Measurements from ENCODE around the gene FILIP1. TPM values are rescaled to one million over a fixed set of nuclear protein-coding genes. Genes with fewer than 3 reads are reported as not detected.

Gene FILIP1
- total RNA-seq, 1 donor from 2014 or later: 2.0 TPM

DNA sequence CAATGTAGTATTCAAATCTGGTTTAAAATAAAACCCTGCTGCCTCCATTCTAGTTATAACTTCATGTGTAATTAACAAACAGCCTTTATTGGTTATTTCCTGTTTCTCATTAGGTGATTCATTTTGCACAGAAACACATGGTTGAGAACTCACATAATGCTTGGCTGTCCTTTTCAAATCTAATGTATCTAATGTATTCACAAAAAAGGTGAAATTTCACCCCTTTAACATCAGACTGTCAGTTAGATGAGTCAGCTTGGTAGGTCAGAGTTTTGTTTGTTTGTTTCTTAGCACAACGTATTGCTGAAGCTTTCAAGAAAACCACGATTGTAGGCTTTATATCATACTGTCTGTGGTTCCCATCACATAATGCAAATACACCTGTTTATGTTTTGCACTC is 130.3 kb downstream of the FILIP1 start:
- H3K9ac ChIP-seq (ENCODE audit: low read length): no peak overlapping the region
- FAIRE-seq (no peak), DNase-seq (ENCODE audit: low read depth) (no peak)
- Mint-ChIP-seq H3K4me1 (ENCODE audit: low read depth, unreplicated experiment) (peaks cover 2% of the 10 kb centered on the region), H3K9me3 (ENCODE audit: unreplicated experiment) (no peaks in the 10 kb centered on the region), H3K27ac (ENCODE audit: unreplicated experiment) (no peak overlapping the region), H3K36me3 (ENCODE audit: low read depth, unreplicated experiment) (no peaks in the 10 kb centered on the region), H3K4me3 (ENCODE audit: unreplicated experiment) (no peak overlapping the region), H3K27me3 (ENCODE audit: low read depth, unreplicated experiment) (no peaks in the 10 kb centered on the region)
- no peak overlapping the region for H2AFZ ChIP-seq (ENCODE audit: low read depth, low read length)
- no peak overlapping the region for H3K4me2 ChIP-seq (ENCODE audit: low read length)
- no peaks in the 10 kb centered on the region for H3K79me2 ChIP-seq (ENCODE audit: insufficient read depth, low read length)
- H3K4me3 ChIP-seq (ENCODE audit: insufficient read depth, low read depth, low read length): no peak overlapping the region
- TF ChIP-seq, protein P1, sequence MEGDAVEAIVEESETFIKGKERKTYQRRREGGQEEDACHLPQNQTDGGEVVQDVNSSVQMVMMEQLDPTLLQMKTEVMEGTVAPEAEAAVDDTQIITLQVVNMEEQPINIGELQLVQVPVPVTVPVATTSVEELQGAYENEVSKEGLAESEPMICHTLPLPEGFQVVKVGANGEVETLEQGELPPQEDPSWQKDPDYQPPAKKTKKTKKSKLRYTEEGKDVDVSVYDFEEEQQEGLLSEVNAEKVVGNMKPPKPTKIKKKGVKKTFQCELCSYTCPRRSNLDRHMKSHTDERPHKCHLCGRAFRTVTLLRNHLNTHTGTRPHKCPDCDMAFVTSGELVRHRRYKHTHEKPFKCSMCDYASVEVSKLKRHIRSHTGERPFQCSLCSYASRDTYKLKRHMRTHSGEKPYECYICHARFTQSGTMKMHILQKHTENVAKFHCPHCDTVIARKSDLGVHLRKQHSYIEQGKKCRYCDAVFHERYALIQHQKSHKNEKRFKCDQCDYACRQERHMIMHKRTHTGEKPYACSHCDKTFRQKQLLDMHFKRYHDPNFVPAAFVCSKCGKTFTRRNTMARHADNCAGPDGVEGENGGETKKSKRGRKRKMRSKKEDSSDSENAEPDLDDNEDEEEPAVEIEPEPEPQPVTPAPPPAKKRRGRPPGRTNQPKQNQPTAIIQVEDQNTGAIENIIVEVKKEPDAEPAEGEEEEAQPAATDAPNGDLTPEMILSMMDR (IDR thresholded peaks at IDR 0.05; ENCODE audit: insufficient read depth, low read depth, low read length): no peak
- no peak for TF ChIP-seq EZH2 (IDR thresholded peaks at IDR 0.05; ENCODE audit: insufficient read depth, low read length)
- no peaks in the 10 kb centered on the region for H3K4me1 ChIP-seq (ENCODE audit: insufficient read depth, low read length)
- H3K36me3 ChIP-seq (ENCODE audit: insufficient read depth, low read length): no peaks in the 10 kb centered on the region
- H3K27me3 ChIP-seq (ENCODE audit: insufficient read depth, low read length): no peaks in the 10 kb centered on the region
- H3K27ac ChIP-seq (ENCODE audit: low read depth, low read length): no peak overlapping the region
- no peaks in the 10 kb centered on the region for H3K9me3 ChIP-seq (ENCODE audit: insufficient read depth, low read depth, low read length)
- no peaks in the 10 kb centered on the region for H4K20me1 ChIP-seq (ENCODE audit: insufficient read depth, low read length)

DNA sequence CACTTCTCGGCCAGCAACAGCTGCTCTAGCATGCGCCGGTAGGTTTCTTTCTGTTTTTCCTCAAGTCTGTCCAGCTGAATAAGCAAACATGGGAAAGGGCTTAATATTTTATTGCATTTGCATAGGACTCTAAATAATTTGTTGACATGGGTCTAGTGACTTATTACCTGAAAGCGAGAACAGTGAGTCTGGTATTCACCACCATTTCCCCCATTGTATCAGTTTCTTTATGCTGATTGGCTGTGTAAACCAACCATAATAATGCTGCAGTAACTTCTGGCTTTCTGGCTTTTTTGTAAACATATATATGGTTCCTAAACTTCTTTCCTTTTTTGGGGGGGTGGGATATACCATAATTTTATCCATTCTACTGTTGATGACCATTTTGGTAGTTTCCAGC is 140.0 kb downstream of the FILIP1 start:
- Histone ChIP-seq H3K79me2 (ENCODE audit: insufficient read depth, low read length) (no peaks in the 10 kb centered on the region), H3K27me3 (ENCODE audit: insufficient read depth, low read length) (no peaks in the 10 kb centered on the region), H3K4me3 (ENCODE audit: insufficient read depth, low read depth, low read length) (no peak overlapping the region), H3K4me2 (ENCODE audit: low read length) (no peak overlapping the region), H3K9ac (ENCODE audit: low read length) (no peak overlapping the region), H3K36me3 (ENCODE audit: insufficient read depth, low read length) (no peaks in the 10 kb centered on the region), H3K4me1 (ENCODE audit: insufficient read depth, low read length) (peaks cover 9% of the 10 kb centered on the region), H3K9me3 (ENCODE audit: insufficient read depth, low read depth, low read length) (no peaks in the 10 kb centered on the region), H3K27ac (ENCODE audit: low read depth, low read length) (no peak overlapping the region), H2AFZ (ENCODE audit: low read depth, low read length) (no peak overlapping the region), H4K20me1 (ENCODE audit: insufficient read depth, low read length) (no peaks in the 10 kb centered on the region)
- FAIRE-seq (no peak), DNase-seq (ENCODE audit: low read depth) (no peak)
- TF ChIP-seq, protein P1 (IDR thresholded peaks at IDR 0.05; ENCODE audit: insufficient read depth, low read depth, low read length): no peak
- TF ChIP-seq EZH2 (IDR thresholded peaks at IDR 0.05; ENCODE audit: insufficient read depth, low read length): no peak
- Mint-ChIP-seq H3K27ac (ENCODE audit: unreplicated experiment) (no peak overlapping the region), H3K27me3 (ENCODE audit: low read depth, unreplicated experiment) (no peaks in the 10 kb centered on the region), H3K36me3 (ENCODE audit: low read depth, unreplicated experiment) (no peaks in the 10 kb centered on the region), H3K9me3 (ENCODE audit: unreplicated experiment) (no peaks in the 10 kb centered on the region), H3K4me3 (ENCODE audit: unreplicated experiment) (no peak overlapping the region), H3K4me1 (ENCODE audit: low read depth, unreplicated experiment) (peaks cover 17% of the 10 kb centered on the region)

DNA sequence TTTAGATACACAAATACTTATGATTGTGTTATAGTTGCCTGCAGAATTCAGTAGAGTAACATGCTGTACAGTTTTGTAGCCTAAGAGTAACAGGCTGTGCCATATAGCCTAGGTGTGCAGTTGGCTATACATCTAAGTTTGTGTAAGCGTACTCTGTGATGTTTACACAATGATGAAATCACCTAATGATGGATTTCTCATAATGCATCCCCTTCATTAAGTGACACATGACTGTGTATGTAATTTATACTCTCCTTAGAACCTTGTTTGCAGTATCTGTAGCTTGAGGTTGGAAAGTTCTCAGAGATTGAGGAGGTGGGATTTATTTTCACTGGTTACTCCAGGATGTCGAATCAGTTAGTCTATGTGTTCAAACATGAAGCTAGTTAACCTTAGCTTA is 142.0 kb downstream of the FILIP1 start:
- H3K27ac Mint-ChIP-seq (ENCODE audit: unreplicated experiment): no peak overlapping the region
- FAIRE-seq (no peak), DNase-seq (ENCODE audit: low read depth) (no peak)
- H3K27me3 ChIP-seq (ENCODE audit: insufficient read depth, low read length): no peaks in the 10 kb centered on the region
- H3K79me2 ChIP-seq (ENCODE audit: insufficient read depth, low read length): no peaks in the 10 kb centered on the region
- no peaks in the 10 kb centered on the region for H3K36me3 ChIP-seq (ENCODE audit: insufficient read depth, low read length)
- no peaks in the 10 kb centered on the region for H4K20me1 ChIP-seq (ENCODE audit: insufficient read depth, low read length)
- TF ChIP-seq EZH2 (IDR thresholded peaks at IDR 0.05; ENCODE audit: insufficient read depth, low read length): no peak
- TF ChIP-seq, protein P1 (IDR thresholded peaks at IDR 0.05; ENCODE audit: insufficient read depth, low read depth, low read length): no peak
- H3K36me3 Mint-ChIP-seq (ENCODE audit: low read depth, unreplicated experiment): no peaks in the 10 kb centered on the region
- H3K4me3 ChIP-seq (ENCODE audit: insufficient read depth, low read depth, low read length): no peak overlapping the region
- H3K9me3 ChIP-seq (ENCODE audit: insufficient read depth, low read depth, low read length): no peaks in the 10 kb centered on the region
- H2AFZ ChIP-seq (ENCODE audit: low read depth, low read length): no peak overlapping the region
- H3K4me1 ChIP-seq (ENCODE audit: insufficient read depth, low read length): peaks cover 9% of the 10 kb centered on the region
- H3K27me3 Mint-ChIP-seq (ENCODE audit: low read depth, unreplicated experiment): no peaks in the 10 kb centered on the region
- H3K9me3 Mint-ChIP-seq (ENCODE audit: unreplicated experiment): no peaks in the 10 kb centered on the region
- peaks cover 12% of the 10 kb centered on the region for H3K4me1 Mint-ChIP-seq (ENCODE audit: low read depth, unreplicated experiment)
- no peak overlapping the region for H3K4me2 ChIP-seq (ENCODE audit: low read length)
- no peak overlapping the region for H3K4me3 Mint-ChIP-seq (ENCODE audit: unreplicated experiment)
- H3K27ac ChIP-seq (ENCODE audit: low read depth, low read length): no peak overlapping the region
- H3K9ac ChIP-seq (ENCODE audit: low read length): no peak overlapping the region
